DOHH2 (cell line): ENCODE results near the gene THAP6.

ENCODE experiments used
- H3F3A ChIP-seq: fragments of 200-600 bp; sonication (generic), shearing (Covaris generic); 2 replicates; pipeline ENCODE4 v1.6.0; 2016; ENCODE audit warnings: antibody characterized with exemption, mild to moderate bottlenecking; ENCODE audit not compliant: control insufficient read depth, insufficient read depth
- H3K27ac ChIP-seq: fragments of 200-600 bp; sonication (generic); 2 replicates; pipeline ENCODE4 v1.5.1; 2014; ENCODE audit warnings: low read depth, mild to moderate bottlenecking, low read length, moderate library complexity
- H3K27me3 ChIP-seq: fragments of 200-600 bp; sonication (generic); 2 replicates; pipeline ENCODE4 v1.6.1; 2014; ENCODE audit warnings: mild to moderate bottlenecking, low read length, mixed read lengths; ENCODE audit not compliant: control insufficient read depth
- H3K36me3 ChIP-seq: fragments of 200-600 bp; sonication (generic); 2 replicates; pipeline ENCODE4 v1.6.1; 2014; ENCODE audit warnings: mild to moderate bottlenecking, low read length, moderate library complexity, mixed read lengths; ENCODE audit not compliant: control insufficient read depth
- H3K4me1 ChIP-seq: fragments of 200-600 bp; sonication (generic); 2 replicates; pipeline ENCODE4 v1.6.1; 2014; ENCODE audit warnings: mild to moderate bottlenecking, low read length, mixed read lengths; ENCODE audit not compliant: control insufficient read depth
- H3K4me2 ChIP-seq: fragments of 200-600 bp; sonication (generic); 2 replicates; pipeline ENCODE4 v1.6.0; 2014; ENCODE audit warnings: mild to moderate bottlenecking, low read length, moderate library complexity
- H3K4me3 ChIP-seq: fragments of 200-600 bp; sonication (generic); 2 replicates; pipeline ENCODE4 v1.5.1; 2014; ENCODE audit warnings: mild to moderate bottlenecking, low read length, mixed read lengths
- H3K79me2 ChIP-seq: fragments of 200-600 bp; sonication (generic); 2 replicates; pipeline ENCODE4 v1.6.1; 2014; ENCODE audit warnings: mild to moderate bottlenecking, low read length, mixed read lengths; ENCODE audit not compliant: control insufficient read depth
- H3K9me2 ChIP-seq: fragments of 200-600 bp; sonication (generic); replicated peaks from 2 replicates; pipeline ENCODE4 v1.6.1; 2014; ENCODE audit warnings: mild to moderate bottlenecking, low read length, mixed read lengths; ENCODE audit not compliant: control insufficient read depth
- H3K9me3 ChIP-seq: fragments of 200-600 bp; sonication (generic); 2 replicates; pipeline ENCODE4 v1.6.1; 2014; ENCODE audit warnings: antibody characterized with exemption, low read length, mixed read lengths; ENCODE audit not compliant: control insufficient read depth, insufficient read depth
- H4K20me1 ChIP-seq: fragments of 200-600 bp; sonication (generic); 2 replicates; pipeline ENCODE4 v1.6.0; 2014; ENCODE audit warnings: low read depth, mild to moderate bottlenecking, antibody characterized with exemption, low read length, moderate library complexity; ENCODE audit not compliant: control insufficient read depth, insufficient read depth
- EZH2phosphoT487 ChIP-seq: fragments of 200-600 bp; sonication (generic); IDR thresholded peaks from 2 replicates; pipeline ENCODE4 v1.6.1; 2017; ENCODE audit warnings: borderline replicate concordance, mild to moderate bottlenecking, antibody characterized with exemption, low read length, moderate library complexity, mixed read lengths
- TF ChIP-seq, protein P1 (sequence below): fragments of 200-600 bp; sonication (generic); IDR thresholded peaks from one replicate; pipeline ENCODE4 v1.5.1; 2014; ENCODE audit warnings: antibody characterized with exemption, mild to moderate bottlenecking, low read depth, low read length; ENCODE audit not compliant: poor library complexity, severe bottlenecking

The THAP6 gene

DNA sequence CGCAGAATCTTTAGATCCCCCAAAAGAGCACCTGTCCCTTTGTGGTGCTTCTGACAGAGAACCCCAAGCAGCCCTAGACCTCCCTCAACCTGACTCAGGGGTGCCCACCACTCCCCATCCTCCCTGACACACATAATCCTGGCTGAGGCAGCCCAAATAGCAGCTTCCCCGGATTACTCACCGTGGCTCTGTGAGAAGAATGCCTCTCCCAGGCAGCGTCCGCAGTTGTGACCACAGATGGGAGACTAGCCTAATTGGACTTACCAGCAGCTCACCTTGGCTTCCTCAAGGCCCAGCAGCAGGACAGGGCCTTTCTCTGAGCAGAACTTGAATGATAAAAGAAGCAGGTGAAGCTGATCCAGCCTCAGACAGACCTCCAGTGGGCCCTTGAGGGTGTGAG, 31.3 kb downstream of the THAP6 start:
- no peak for TF ChIP-seq EZH2phosphoT487
- TF ChIP-seq, protein P1, sequence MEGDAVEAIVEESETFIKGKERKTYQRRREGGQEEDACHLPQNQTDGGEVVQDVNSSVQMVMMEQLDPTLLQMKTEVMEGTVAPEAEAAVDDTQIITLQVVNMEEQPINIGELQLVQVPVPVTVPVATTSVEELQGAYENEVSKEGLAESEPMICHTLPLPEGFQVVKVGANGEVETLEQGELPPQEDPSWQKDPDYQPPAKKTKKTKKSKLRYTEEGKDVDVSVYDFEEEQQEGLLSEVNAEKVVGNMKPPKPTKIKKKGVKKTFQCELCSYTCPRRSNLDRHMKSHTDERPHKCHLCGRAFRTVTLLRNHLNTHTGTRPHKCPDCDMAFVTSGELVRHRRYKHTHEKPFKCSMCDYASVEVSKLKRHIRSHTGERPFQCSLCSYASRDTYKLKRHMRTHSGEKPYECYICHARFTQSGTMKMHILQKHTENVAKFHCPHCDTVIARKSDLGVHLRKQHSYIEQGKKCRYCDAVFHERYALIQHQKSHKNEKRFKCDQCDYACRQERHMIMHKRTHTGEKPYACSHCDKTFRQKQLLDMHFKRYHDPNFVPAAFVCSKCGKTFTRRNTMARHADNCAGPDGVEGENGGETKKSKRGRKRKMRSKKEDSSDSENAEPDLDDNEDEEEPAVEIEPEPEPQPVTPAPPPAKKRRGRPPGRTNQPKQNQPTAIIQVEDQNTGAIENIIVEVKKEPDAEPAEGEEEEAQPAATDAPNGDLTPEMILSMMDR: no peak
- H3F3A ChIP-seq: no peaks in the 10 kb centered on the region
- no peaks in the 10 kb centered on the region for H3K27me3 ChIP-seq
- H4K20me1 ChIP-seq: no peaks in the 10 kb centered on the region
- no peak overlapping the region for H3K4me3 ChIP-seq
- no peaks in the 10 kb centered on the region for H3K4me1 ChIP-seq
- H3K9me2 ChIP-seq: no peaks in the 10 kb centered on the region
- H3K4me2 ChIP-seq: no peak overlapping the region
- H3K9me3 ChIP-seq: no peaks in the 10 kb centered on the region
- no peaks in the 10 kb centered on the region for H3K36me3 ChIP-seq
- no peaks in the 10 kb centered on the region for H3K79me2 ChIP-seq
- H3K27ac ChIP-seq: no peak overlapping the region

DNA sequence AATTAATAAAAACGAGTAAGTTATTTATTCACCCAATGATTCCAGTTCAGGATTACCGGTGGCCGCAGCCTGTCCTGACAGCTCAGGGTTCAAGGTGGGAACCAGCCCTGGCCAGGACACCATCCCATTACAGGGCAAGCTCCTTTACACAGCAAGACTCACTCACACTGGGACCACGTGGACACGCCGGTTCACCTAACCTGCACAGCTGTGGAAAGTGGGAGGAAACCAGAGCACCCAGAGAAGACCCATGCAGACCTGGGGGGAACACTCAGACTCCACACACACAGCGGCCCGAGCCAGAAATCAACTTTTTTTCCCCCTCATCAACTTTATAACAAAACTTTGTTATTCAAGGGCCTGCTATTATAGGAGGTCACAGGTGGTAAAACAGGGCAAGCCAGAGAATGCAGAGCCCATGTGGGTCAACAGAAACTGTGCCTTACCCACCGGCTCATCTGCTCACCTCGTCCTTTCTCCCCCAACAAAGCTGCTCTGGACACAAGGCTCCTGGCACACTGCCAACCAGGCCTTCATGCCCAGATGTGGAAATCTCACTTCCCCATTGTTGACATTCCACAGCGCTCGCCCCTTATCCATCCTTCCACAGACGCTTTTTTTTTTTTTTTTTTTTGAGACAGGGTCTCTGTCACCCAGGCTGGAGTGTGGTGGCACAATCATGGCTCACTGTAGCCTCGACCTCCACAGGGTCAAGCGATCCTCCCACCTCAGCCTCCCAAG, 33.5 kb downstream of the THAP6 start:
- Histone ChIP-seq H3K9me3 (no peaks in the 10 kb centered on the region), H3K27me3 (no peaks in the 10 kb centered on the region), H3K36me3 (no peaks in the 10 kb centered on the region), H4K20me1 (no peaks in the 10 kb centered on the region), H3K27ac (no peak overlapping the region), H3K4me3 (no peak overlapping the region), H3F3A (no peaks in the 10 kb centered on the region), H3K4me2 (no peak overlapping the region), H3K79me2 (no peaks in the 10 kb centered on the region), H3K4me1 (no peaks in the 10 kb centered on the region), H3K9me2 (no peaks in the 10 kb centered on the region)
- TF ChIP-seq, protein P1: no peak
- no peak for TF ChIP-seq EZH2phosphoT487

DNA sequence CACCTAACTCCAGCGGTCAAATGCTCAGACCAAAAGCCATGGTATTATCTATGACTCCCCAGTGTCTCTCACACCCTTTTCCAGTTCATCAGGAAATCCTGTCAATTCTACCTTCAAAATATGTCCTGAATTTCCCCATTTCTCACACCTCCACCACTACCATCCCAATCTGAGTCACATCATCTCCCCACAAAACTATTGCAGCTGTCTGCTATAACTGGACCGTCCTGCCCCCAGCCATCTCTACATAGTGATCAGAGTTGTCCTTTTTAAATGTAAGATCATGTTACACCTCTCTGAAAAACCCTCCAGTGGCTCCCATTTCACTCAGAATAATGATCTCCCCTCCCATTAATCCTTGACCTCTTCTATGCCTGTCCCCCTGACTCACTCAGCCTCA, 34.7 kb downstream of the THAP6 start:
- Histone ChIP-seq H3K27me3 (no peaks in the 10 kb centered on the region), H3K4me1 (no peaks in the 10 kb centered on the region), H3K36me3 (no peaks in the 10 kb centered on the region), H3F3A (no peaks in the 10 kb centered on the region), H3K9me2 (no peaks in the 10 kb centered on the region), H4K20me1 (no peaks in the 10 kb centered on the region), H3K79me2 (no peaks in the 10 kb centered on the region), H3K4me3 (no peak overlapping the region), H3K27ac (no peak overlapping the region), H3K4me2 (no peak overlapping the region), H3K9me3 (no peaks in the 10 kb centered on the region)
- TF ChIP-seq, protein P1: no peak
- no peak for TF ChIP-seq EZH2phosphoT487
